22Rv1 (cell line): ENCODE measurements around the gene IFNA8.

ENCODE experiments used
- CTCF ChIP-seq: fragments of 450-650 bp; IDR thresholded peaks from 2 replicates; pipeline ENCODE4 v1.5.1; 2017; ENCODE audit warnings: mild to moderate bottlenecking
- ZFX ChIP-seq: fragments of 450-650 bp; IDR thresholded peaks from 2 replicates; pipeline ENCODE4 v1.6.1; 2017; ENCODE audit warnings: antibody characterized with exemption, borderline replicate concordance

- TF ChIP-seq CTCF (no peak), ZFX (no peak)
Observed at GRCh38 chr9:21454149-21454548, 45.2 kb downstream of the IFNA8 start.
